H9 (cell line): ENCODE results near the gene DTNA. TPM values are rescaled to one million over a fixed set of nuclear protein-coding genes. Genes with fewer than 3 reads are reported as not detected.

ENCODE experiments used
- DNase-seq: peaks from one replicate; pipeline ENCODE4 v3.0.0-alpha.2; 2017
- H2AFZ ChIP-seq: one replicate; pipeline ENCODE4 v1.6.1; 2013; ENCODE audit warnings: mild to moderate bottlenecking, low read length, control low read depth, moderate library complexity
- H2AK5ac ChIP-seq: 2 replicates; pipeline ENCODE4 v1.6.1; 2013; ENCODE audit warnings: low read length, control low read depth, mixed read lengths; ENCODE audit not compliant: insufficient read length
- H2BK120ac ChIP-seq: one replicate; pipeline ENCODE4 v1.6.1; 2013; ENCODE audit warnings: low read depth, mild to moderate bottlenecking, low read length, control low read depth, inconsistent platforms; ENCODE audit not compliant: poor library complexity, severe bottlenecking
- H2BK12ac ChIP-seq: 2 replicates; pipeline ENCODE4 v1.6.1; 2013; ENCODE audit warnings: low read length, control low read depth, mixed read lengths, low read depth; ENCODE audit not compliant: insufficient read length
- H2BK15ac ChIP-seq: 2 replicates; pipeline ENCODE4 v1.6.1; 2013; ENCODE audit warnings: low read depth, low read length, control low read depth
- H2BK20ac ChIP-seq: one replicate; pipeline ENCODE4 v1.6.1; 2013; ENCODE audit warnings: low read depth, mild to moderate bottlenecking, low read length, control low read depth, inconsistent platforms; ENCODE audit not compliant: poor library complexity, severe bottlenecking
- H2BK5ac ChIP-seq: 2 replicates; pipeline ENCODE4 v1.6.1; 2013; ENCODE audit warnings: low read length, control low read depth, mixed read lengths; ENCODE audit not compliant: insufficient read length
- H3K14ac ChIP-seq: 2 replicates; pipeline ENCODE4 v1.6.1; 2013; ENCODE audit warnings: low read length, control low read depth; ENCODE audit not compliant: insufficient read depth
- H3K18ac ChIP-seq: 2 replicates; pipeline ENCODE4 v1.6.1; 2013; ENCODE audit warnings: low read depth, mild to moderate bottlenecking, mixed read lengths, low read length, control low read depth; ENCODE audit not compliant: insufficient read length
- H3K23ac ChIP-seq: 2 replicates; pipeline ENCODE4 v1.6.1; 2013; ENCODE audit warnings: low read length, control low read depth, mixed read lengths, low read depth; ENCODE audit not compliant: insufficient read length
- H3K23me2 ChIP-seq: 2 replicates; pipeline ENCODE4 v1.6.1; 2013; ENCODE audit warnings: low read depth, mild to moderate bottlenecking, mixed read lengths, low read length, control low read depth; ENCODE audit not compliant: insufficient read length, poor library complexity, severe bottlenecking
- H3K27ac ChIP-seq: 2 replicates; pipeline ENCODE4 v1.5.1; 2013; ENCODE audit warnings: low read length, control low read depth, mixed read lengths, low read depth; ENCODE audit not compliant: insufficient read length
- H3K27me3 ChIP-seq: 2 replicates; pipeline ENCODE4 v1.6.1; 2013; ENCODE audit warnings: low read length, control low read depth, inconsistent platforms; ENCODE audit not compliant: insufficient read depth
- H3K4ac ChIP-seq: 2 replicates; pipeline ENCODE4 v1.6.1; 2013; ENCODE audit warnings: low read depth, mild to moderate bottlenecking, control low read depth, inconsistent platforms, low read length, moderate library complexity
- H3K4me1 ChIP-seq: 2 replicates; pipeline ENCODE4 v1.6.1; 2013; ENCODE audit warnings: low read length, control low read depth, inconsistent platforms; ENCODE audit not compliant: insufficient read depth
- H3K4me2 ChIP-seq: 2 replicates; pipeline ENCODE4 v1.6.1; 2013; ENCODE audit warnings: low read length, control low read depth, mixed read lengths; ENCODE audit not compliant: insufficient read length, insufficient read depth
- H3K56ac ChIP-seq: 2 replicates; pipeline ENCODE4 v1.6.1; 2013; ENCODE audit warnings: low read depth, mild to moderate bottlenecking, mixed read lengths, low read length, control low read depth; ENCODE audit not compliant: insufficient read length
- H3K79me1 ChIP-seq: 2 replicates; pipeline ENCODE4 v1.6.1; 2013; ENCODE audit warnings: low read depth, mild to moderate bottlenecking, moderate library complexity, low read length, control low read depth, inconsistent platforms; ENCODE audit not compliant: insufficient read depth, poor library complexity, severe bottlenecking
- H3K79me2 ChIP-seq: 2 replicates; pipeline ENCODE4 v1.6.1; 2013; ENCODE audit warnings: low read length, control low read depth, inconsistent platforms; ENCODE audit not compliant: insufficient read depth
- H3K9ac ChIP-seq: 2 replicates; pipeline ENCODE4 v1.6.1; 2013; ENCODE audit warnings: low read length, control low read depth, mixed read lengths; ENCODE audit not compliant: insufficient read length; ENCODE audit errors: extremely low read depth
- H3K9me3 ChIP-seq: one replicate; pipeline ENCODE4 v1.6.1; 2013; ENCODE audit warnings: low read depth, low read length, inconsistent platforms; ENCODE audit not compliant: control insufficient read depth
- H3T11ph ChIP-seq: one replicate; pipeline ENCODE4 v1.6.1; 2013; ENCODE audit warnings: mild to moderate bottlenecking, low read length, control low read depth, inconsistent platforms
- H4K20me1 ChIP-seq: one replicate; pipeline ENCODE4 v1.6.1; 2013; ENCODE audit not compliant: control insufficient read depth, insufficient read length, insufficient read depth
- H4K5ac ChIP-seq: 2 replicates; pipeline ENCODE4 v1.6.1; 2013; ENCODE audit warnings: low read depth, mild to moderate bottlenecking, mixed read lengths, low read length, control low read depth; ENCODE audit not compliant: insufficient read length
- H4K8ac ChIP-seq: replicated peaks from 2 replicates; pipeline ENCODE4 v1.6.1; 2013; ENCODE audit warnings: low read length, control low read depth, mixed read lengths, low read depth; ENCODE audit not compliant: insufficient read length
- H4K91ac ChIP-seq: 2 replicates; pipeline ENCODE4 v1.6.1; 2013; ENCODE audit warnings: low read depth, mild to moderate bottlenecking, moderate library complexity, mixed read lengths, low read length, control low read depth; ENCODE audit not compliant: insufficient read length
- H3K27ac Mint-ChIP-seq, 3 experiments: 2 replicates in 2 of 3; 3 replicates in 1 of 3; pipeline ENCODE4 v1.8.0; 2020 to 2021; ENCODE audit warnings: mixed read lengths in 3 of 3, mild to moderate bottlenecking in 1 of 3, moderate library complexity in 1 of 3
- H3K27me3 Mint-ChIP-seq: 2 replicates; pipeline ENCODE4 v1.8.0; 2021; ENCODE audit warnings: low read depth, mild to moderate bottlenecking, moderate library complexity, mixed read lengths
- H3K36me3 Mint-ChIP-seq, 3 experiments: 2 replicates in 2 of 3; 3 replicates in 1 of 3; pipeline ENCODE4 v1.8.0; 2020 to 2021; ENCODE audit warnings: low read depth in 3 of 3, mixed read lengths in 3 of 3; ENCODE audit not compliant: insufficient read depth in 1 of 3
- H3K4me1 Mint-ChIP-seq, 2 experiments: 2 replicates each; pipeline ENCODE4 v1.8.0; 2020; ENCODE audit warnings: mixed read lengths in 2 of 2
- H3K4me3 Mint-ChIP-seq, 2 experiments: 2 replicates in 1 of 2; 3 replicates in 1 of 2; pipeline ENCODE4 v1.8.0; 2020 to 2021; ENCODE audit warnings: mild to moderate bottlenecking in 2 of 2, mixed read lengths in 2 of 2, moderate library complexity in 1 of 2
- H3K9me3 Mint-ChIP-seq, 2 experiments: 2 replicates in 1 of 2; 3 replicates in 1 of 2; pipeline ENCODE4 v1.8.0; 2020; ENCODE audit warnings: mild to moderate bottlenecking in 2 of 2, mixed read lengths in 2 of 2, moderate library complexity in 1 of 2
- CTCF ChIP-seq: fragments of 200-600 bp; sonication (generic); conservative IDR thresholded peaks from 3 replicates; pipeline ENCODE4 v1.8.0; 2021; ENCODE audit warnings: antibody characterized with exemption, mild to moderate bottlenecking
- WGBS: extraction: QIAGEN DNeasy Blood & Tissue Kit; methylation state at CpG from one replicate; pipeline ENCODE4 v1.1.7; 2013; ENCODE audit warnings: missing lambda C conversion rate, low lambda C conversion rate, mixed read lengths; ENCODE audit not compliant: insufficient read length; ENCODE audit errors: extremely low coverage; 5-methylcytosine and 5-hydroxymethylcytosine counted together
- total RNA-seq: library from RNA; stranded (reverse); gene quantifications from 2 replicates; pipeline ENCODE4 v1.2.1, GENCODE V29; 2021

The DTNA gene
- total RNA-seq, 1 experiment from 2014 or later: 25.5 TPM

- no peaks in the 10 kb centered on the region for H3K27me3 Mint-ChIP-seq
- no peak overlapping the region for H4K8ac ChIP-seq
- H2BK5ac ChIP-seq: no peak overlapping the region
- H2BK20ac ChIP-seq: no peak overlapping the region
- no peak overlapping the region for H3T11ph ChIP-seq
- H3K23me2 ChIP-seq: no peaks in the 10 kb centered on the region
- no peaks in the 10 kb centered on the region for H3K27me3 ChIP-seq
- no peak overlapping the region for H2BK15ac ChIP-seq
- H3K36me3 Mint-ChIP-seq: no peaks in the 10 kb centered on the region
- H3K14ac ChIP-seq: no peak overlapping the region
- no peaks in the 10 kb centered on the region for H3K9me3 ChIP-seq
- H3K18ac ChIP-seq: no peak overlapping the region
- H3K79me2 ChIP-seq: no peaks in the 10 kb centered on the region
- H3K9me3 Mint-ChIP-seq: no peaks in the 10 kb centered on the region
- no peak overlapping the region for H4K91ac ChIP-seq
- no peak overlapping the region for H2AK5ac ChIP-seq
- H3K4me1 ChIP-seq: no peaks in the 10 kb centered on the region; the same call in 1 of the 2 replicates
- H4K5ac ChIP-seq: no peak overlapping the region
- no CpG with 5 or more reads among the region's 1 CpG for WGBS
- H3K56ac ChIP-seq: no peak overlapping the region
- no peak overlapping the region for H3K9ac ChIP-seq
- H3K79me1 ChIP-seq: no peaks in the 10 kb centered on the region
- H2BK120ac ChIP-seq: no peak overlapping the region
- DNase-seq: no peak
- no peak overlapping the region for H3K4ac ChIP-seq
- H2BK12ac ChIP-seq: no peak overlapping the region
- H3K4me3 Mint-ChIP-seq: no peak overlapping the region
- no peak for TF ChIP-seq CTCF
- H3K23ac ChIP-seq: no peak overlapping the region
- no peak overlapping the region for H3K27ac Mint-ChIP-seq
- H4K20me1 ChIP-seq: no peaks in the 10 kb centered on the region
- H3K4me2 ChIP-seq: no peak overlapping the region
- no peak overlapping the region for H3K27ac ChIP-seq
- H2AFZ ChIP-seq: no peak overlapping the region
- peaks cover 0 to 12% of the 10 kb centered on the region in 2 experiments; a peak in 2 of 4 replicates for H3K4me1 Mint-ChIP-seq
Observed at GRCh38 chr18:34938090-34938489, 228.0 kb downstream of the DTNA start.
